GM21423 (cell line): ENCODE measurements around the gene GPATCH1.
"Not testable (repeated sequence)": the region's sequence is repeated elsewhere in the genome, so short reads cannot be mapped to it uniquely, and the experiment has no call there.

ENCODE experiments used
- ATAC-seq: cut with Tn5 transposase; IDR thresholded peaks from one replicate; pipeline ENCODE4 v1.9.1; 2021; ENCODE audit warnings: mild to moderate bottlenecking, moderate library complexity; ENCODE audit not compliant: unreplicated experiment

GPATCH1 gene

DNA sequence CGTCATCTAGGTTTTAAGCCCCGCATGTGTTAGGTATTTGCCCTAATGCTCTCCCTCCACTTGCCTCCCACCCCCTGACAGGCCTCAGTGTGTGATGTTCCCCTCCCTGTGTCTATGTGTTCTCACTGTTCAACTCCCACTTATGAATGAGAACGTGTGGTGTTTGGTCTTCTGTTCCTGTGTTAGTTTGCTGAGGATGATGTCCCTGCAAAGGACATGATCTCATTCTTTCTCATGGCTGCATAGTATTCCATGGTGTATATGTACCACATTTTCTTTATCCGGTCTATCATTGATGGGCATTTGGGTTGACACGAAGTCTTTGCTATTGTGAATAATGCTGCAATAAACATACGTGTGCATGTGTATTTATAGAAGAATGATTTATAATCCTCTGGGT is 73.3 kb downstream of the GPATCH1 start:
- not testable (repeated sequence) for ATAC-seq

DNA sequence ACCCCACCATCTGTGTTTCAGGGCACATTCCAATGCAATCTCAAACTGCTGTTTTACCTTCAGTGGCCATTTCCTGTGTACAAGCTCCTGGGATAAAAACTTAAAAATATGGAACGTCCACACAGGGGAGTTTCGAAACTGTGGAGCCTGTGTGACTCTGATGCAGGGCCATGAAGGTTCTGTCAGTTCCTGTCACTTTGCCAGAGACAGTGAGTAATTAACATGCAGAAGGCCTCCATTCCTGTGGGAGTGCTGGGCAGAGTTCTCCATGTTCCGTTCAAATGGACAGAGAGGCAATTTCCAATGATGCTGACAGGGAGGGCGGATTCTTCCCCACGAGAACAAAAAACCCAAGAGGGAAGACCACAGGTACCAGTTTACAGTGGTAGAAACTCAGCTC is 75.4 kb downstream of the GPATCH1 start:
- ATAC-seq, result no peak

DNA sequence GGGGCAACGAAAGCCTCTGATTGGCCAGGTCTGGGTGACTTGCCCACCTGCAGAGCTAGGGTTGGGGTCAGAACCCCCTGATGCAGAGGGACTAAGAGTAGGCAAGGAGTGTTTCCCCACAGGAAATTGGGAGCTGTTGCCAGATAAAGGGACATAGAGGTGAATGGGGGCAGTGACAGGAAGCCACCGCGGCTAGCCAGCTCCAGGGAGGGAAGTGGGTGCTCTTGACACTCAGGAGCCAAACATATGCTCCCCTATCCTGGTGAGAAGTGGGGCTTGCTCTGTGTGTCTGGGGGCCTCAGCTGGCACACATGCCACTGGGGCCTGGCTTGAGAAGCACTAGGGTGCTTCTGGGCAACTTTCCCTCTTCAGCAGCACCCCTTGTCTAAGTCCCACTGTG is 76.9 kb downstream of the GPATCH1 start:
- ATAC-seq, result no peak

DNA sequence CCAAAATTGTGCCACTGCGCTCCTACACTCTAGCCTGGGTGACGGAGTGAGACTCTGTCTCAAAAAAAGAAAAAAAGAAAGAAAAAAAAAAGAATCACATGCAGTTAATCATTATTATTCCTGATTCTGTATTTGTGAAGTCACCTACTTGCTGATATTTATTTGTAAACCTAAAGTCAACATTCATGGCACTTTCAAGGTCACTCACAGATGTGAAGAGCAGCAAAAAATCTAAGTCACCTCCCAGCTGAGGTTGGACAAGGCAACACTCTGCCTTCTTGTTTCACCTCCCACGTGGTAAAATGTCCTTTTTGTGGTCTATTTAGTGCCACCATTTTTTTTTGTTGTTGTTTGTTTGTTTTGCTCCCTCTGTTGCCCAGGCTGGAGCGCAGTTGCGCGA is 77.4 kb downstream of the GPATCH1 start:
- ATAC-seq, result no peak

DNA sequence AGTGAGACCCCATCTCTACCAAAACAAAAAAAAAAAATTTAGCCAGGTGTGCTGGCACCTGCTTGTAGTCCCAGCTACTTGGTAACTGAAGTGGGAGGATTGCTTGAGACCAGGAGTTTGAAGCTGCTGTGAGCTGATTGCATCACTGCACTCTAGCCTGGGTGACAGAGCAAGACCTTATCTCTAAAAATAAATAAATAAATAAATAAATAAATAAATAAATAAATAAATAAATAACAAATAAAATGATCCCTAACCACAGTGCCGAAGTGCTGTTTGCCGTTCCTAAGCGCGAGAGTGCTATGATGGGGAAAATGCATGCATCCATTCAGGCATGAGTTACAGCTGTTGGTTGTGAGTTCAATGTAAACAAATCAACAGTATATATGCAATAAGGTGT is 78.2 kb downstream of the GPATCH1 start:
- ATAC-seq, result no peak

DNA sequence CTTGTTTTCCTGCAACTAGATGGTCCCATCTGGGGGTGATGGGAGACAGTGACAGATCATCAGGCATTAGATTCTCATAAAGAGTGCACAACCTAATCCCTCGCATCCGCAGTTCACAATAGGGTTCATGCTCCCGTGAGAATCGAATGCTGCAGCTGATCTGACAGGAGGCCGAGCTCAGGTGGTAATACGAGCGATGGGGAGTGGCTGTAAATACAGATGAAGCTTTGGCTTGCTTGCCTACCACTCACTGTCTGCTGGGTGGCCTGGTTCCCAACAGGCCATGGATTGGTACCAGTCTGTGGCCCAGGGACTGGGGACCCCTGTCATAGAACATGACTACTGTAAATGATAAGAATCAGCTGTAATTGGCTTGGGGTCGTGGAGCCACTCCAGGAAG is 78.9 kb downstream of the GPATCH1 start:
- no peak for ATAC-seq

DNA sequence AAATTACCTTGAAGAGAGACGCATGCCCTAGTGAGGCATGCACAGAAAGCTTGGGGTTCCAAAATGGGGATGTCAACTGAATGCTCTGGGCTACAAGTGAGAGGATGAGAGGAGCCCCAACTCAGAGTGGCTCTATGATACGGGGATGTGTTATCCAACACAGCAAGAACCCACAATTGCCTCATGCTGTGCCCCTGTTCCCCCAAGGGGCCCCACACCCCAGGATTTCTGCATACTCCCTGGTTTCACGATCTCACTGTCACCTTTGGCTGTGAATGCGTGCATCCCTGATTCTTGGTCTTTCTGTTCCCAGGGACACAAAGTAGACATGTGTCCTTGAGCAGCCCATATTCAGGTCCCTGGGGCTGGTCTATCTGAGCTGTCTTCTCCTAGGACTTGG is 80.2 kb downstream of the GPATCH1 start:
- no peak for ATAC-seq

DNA sequence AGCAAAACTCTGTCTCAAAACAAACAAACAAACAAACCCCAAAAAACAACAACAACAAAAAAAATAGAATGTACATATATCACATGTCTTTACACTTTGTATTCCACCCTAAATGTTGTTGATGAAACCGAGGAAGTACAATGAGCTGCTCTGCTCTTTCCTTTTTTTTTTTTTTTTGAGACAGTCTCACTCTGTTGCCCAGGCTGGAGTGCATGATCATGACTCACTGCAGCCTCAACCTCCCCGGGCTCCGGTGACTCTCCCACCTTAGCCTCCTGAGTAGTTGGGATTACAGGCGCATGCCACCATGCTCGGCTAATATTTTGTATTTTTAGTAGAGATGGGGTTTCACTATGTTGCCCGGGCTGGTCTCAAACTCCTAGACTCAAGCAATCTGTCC is 82.5 kb downstream of the GPATCH1 start:
- ATAC-seq, result no peak

DNA sequence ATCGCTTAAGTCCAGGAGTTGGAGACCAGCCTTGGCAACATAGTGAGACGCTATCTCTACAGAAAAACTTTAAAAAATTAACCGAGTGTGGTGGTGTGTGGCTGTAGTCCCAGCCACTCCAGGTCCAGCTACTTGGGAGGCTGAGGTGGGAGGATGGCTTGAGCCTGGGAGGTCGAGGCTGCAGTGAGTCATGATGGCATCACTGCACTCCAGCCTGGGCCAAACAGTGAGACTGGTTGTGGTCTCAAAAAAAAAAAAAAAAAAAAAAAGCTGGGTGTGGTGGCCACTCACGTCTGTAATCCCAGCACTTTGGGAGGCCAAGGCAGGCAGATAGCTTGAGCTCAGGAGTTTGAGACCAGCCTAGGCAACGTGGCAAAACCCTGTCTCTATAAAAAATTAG is 85.1 kb downstream of the GPATCH1 start:
- ATAC-seq, result not testable (repeated sequence)

DNA sequence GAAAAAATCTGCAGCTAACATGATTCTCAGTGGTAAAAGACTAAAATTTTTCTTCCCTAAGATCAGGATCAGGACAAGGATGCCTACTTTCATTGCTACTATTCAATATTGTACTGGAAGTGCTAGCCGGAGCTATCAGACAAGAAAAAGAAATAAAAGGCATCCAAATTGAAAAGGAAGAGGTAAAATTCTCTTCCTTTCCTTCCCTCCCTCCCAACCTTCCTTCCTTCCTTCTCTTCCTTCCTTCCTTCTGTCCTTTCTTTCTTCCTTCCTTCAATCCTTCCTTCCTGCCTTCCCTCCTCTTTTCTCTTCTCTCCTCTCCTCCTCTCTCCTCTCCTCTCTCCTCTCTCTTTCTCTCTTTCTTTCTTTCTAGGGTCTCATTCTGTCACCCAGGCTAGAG is 86.5 kb downstream of the GPATCH1 start:
- ATAC-seq, result no peak

DNA sequence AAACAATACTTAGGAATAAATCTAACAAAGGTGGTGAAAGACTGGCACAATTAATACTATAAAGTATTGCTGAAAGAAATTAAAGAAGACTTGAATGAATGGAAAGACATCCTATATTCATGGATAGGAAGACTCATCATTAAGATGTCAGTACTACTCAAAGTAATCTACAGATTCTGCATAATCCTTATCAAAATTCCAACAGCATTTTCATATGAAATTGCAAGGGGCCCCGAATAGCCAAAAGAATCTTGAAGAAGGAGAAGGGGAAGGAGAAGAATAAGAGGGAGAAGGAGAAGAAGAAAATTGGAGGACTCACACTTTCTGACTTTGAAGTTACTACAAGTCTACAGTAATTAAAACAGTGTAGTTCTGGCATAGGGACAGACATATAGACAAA is 87.5 kb downstream of the GPATCH1 start:
- no peak for ATAC-seq

DNA sequence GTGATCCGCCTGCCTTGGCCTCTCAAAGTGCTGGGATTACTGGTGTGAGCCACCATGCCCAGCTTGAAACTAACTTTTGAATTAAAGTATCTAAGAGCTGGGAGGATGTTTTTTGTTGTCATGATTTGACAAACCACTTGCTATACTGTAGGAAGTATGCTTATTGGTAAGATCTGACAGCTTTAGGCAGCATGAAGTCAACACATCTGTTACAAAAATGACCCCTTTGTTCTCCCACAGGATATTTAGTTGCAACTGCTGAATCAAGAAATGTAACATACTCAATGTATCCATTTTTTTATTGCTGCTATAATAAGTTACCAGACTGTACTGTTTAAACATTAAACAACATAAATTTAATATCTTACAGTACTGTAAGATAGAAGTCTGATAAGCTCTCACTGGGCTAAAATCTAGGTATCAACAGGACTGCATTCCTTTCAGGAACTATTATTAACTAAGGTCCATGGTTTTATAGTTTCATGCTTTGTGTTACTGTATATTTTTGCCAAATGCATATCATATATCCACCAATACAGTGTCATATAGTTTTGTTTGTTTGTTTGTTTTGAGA is 90.3 kb downstream of the GPATCH1 start:
- no peak for ATAC-seq

DNA sequence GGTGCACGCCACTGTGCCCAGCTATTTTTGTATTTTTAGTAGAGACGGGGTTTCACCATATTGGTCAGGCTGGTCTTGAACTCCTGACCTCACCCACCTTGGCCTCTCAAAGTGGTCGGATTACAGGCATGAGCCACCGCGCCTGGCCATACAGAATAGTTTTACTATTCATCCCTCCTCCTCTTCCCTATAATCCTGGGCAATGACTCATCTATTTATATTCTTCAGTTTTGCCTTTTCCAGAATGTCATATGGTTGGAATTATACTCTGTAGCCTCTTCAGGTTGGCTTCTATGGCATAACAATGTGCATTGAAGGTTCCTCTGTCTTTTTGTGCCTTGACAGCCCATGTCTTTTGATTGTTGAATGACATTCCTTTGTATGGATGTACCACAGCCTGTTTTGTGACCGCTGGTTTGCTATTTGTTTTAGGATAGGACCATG is 91.0 kb downstream of the GPATCH1 start:
- ATAC-seq, result no peak

DNA sequence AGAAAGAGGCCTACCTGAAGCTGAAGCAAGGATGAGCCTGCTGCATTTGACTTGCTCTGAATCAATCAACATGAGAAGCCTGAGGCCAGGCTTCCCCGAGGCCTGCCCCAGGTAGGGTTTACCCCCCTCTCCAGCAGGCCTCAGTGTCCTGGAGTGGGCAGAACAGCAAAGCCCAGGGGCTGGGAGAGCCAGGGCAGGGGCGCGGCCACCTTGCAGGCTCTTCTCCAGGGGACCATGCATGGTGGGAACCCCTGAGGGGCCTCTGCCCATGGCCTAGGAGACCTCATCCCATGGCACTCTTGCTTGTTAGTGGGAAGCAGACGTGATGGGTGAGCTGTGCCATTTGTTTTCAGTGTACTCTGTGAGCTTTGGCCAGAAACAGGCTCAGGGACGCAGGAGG is 93.2 kb downstream of the GPATCH1 start:
- no peak for ATAC-seq

DNA sequence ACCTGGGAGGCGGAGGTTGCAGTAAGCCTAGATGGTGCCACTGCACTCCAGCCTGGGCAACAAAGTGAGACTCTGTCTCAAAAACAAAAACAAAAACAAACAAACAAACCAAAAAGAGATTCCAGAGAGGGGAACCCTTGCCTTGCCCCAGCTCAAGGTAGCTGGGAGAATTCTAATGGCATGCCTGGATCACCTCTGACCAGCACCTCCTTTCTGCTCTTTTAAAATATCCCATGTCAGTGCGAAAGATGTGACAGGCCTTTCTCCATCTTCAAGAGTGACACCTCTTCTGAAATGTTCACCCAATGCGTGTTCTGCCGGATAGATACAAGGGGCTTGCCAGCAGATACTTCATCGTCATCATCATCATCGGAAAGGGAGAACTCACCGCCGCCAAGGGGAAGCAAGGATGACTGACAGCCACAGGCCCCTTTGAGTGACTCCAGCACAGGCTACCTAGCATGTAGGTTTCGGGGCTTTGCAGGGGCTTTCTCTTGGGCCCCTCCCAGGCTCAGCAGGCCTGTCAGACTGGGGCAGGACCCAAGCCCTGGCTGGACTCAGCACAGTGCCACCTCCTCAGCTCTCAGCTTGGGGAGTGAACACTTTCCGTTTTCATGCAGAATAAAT is 94.3 kb downstream of the GPATCH1 start:
- ATAC-seq, result no peak

DNA sequence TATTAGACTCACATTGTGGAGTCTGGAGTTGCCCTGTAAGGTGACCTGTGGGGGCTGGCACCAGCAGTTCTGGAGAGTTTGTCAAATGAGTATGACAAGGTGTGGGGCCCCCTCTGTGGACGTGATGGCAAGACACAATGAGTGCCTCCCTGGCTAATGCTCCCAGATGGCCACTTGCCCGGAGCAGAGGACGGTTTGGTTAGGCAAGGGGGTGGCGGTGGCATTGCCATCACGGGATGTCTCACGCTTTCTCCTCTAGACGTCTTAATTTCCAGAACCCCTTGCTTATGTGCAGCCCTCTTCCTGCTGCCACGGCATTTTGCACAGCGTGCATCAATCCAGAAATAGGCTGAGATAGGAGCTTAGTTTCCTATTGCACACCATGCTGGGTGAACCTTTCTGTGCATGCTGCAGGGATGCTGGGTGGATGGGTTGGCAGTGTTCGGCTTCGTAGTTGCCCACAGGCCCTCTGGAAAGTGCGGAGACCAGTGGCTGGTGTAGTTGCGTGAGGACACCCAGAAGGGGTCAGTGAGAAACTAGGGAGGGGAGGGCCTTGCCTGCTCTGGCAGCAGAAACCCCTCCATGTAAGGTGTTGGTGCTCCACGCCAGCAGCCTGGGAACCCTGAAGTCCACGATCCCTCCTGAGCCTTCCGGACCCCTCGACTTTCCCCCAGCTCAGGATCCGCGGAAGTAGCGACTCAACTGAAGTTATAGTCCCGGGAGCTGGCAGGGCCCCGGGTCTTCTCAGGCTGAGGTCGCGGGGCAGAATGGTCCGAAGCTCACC is 95.1 kb downstream of the GPATCH1 start:
- ATAC-seq, result no peak

DNA sequence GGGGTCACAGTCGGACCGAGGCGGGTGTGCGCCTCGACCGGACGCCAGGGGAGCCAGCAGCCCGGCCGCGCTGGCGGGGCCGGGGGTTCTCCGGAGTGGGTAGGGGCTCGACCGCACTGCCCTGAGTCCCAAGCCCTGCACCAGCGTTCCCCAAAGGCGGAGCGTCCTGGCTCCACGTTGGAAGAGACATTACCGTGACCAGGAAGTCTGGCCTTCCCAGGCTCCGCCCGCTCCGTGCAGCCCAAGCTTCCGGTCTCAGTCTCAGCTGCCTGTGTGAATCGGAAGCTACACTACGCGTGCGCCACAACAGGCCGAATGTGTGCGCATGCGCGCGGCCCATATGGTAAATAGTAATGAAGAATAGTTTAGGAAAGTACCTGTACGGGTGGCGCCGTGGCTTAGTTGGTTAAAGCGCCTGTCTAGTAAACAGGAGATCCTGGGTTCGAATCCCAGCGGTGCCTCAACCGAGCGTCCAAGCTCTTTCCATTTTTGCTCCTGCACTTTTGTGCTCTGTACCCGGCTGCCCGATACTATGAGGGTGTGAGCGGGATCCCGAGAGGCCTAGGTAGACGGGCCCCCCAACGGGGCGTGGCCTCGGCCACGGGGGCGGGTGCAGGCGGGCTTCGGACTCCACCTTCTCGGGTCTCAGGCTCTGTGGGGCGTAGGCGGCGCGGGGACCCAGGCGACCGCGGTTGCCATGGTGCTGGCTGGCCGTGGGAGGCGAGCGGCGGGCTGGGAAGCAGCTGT is 95.9 kb downstream of the GPATCH1 start:
- ATAC-seq, result peak; percentile 80

DNA sequence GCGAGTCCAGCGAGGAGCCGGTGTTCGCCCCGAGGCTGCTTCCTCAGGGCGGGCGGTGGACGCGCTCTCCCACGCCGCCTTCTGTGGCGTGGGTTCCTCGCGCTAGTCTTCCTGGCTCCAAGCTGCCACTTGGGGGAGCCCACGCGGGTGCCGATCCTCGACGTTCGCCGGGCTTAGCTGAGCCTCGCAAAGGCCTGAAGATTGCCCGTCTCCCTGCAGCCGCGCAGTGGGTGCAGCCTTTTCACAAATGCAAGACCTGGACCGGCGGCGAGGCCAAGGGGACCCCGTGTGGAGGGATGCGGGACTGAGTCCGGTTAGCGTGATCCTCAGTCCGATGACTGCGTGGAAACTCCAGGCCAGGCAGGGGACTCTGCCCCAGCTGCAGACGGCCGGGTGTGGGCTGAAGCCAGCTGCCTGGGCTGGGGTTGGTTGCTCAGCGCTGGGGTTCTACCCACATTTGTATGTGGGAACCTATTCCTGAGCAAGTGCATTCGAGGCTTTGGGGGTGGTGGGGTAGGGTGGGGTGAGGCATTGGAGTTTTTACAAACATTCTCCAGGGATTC is 96.5 kb downstream of the GPATCH1 start:
- ATAC-seq, result no peak
